Activated T-helper 1 cell treated with Interleukin-2 at 50 U/mL for 16 hours (primary cell): ENCODE data around the gene RIOX2.
"Not testable (repeated sequence)": the region's sequence is repeated elsewhere in the genome, so short reads cannot be mapped to it uniquely, and the experiment has no call there.

Source experiments
- DNase-seq: peaks from one replicate; pipeline ENCODE4 v3.0.0-alpha.2; 2020; ENCODE audit warnings: low read depth

The RIOX2 gene

GRCh38 chr3:97911459-97911858, 60.8 kb downstream of the RIOX2 start:
- DNase-seq = no peak

- no peak for DNase-seq
Observed at GRCh38 chr3:97910931-97911351, 61.3 kb downstream of the RIOX2 start.

- peak; percentile 25 for DNase-seq
Observed at GRCh38 chr3:97910236-97910831, 61.9 kb downstream of the RIOX2 start.

GRCh38 chr3:97909830-97910229, 62.4 kb downstream of the RIOX2 start:
- DNase-seq = not testable (repeated sequence)

GRCh38 chr3:97901313-97902248, 70.7 kb downstream of the RIOX2 start:
- no peak for DNase-seq

- DNase-seq = no peak
Observed at GRCh38 chr3:97899331-97899730, 72.9 kb downstream of the RIOX2 start.

- no peak for DNase-seq
Observed at GRCh38 chr3:97896547-97896946, 75.7 kb downstream of the RIOX2 start.

GRCh38 chr3:97896129-97896528, 76.1 kb downstream of the RIOX2 start:
- DNase-seq = no peak

- no peak for DNase-seq
Observed at GRCh38 chr3:97895216-97895615, 77.0 kb downstream of the RIOX2 start.

- DNase-seq = no peak
Observed at GRCh38 chr3:97892852-97893251, 79.4 kb downstream of the RIOX2 start.
